22Rv1 (cell line): ENCODE data around the gene STAT4.

Experiments
- H3K27ac ChIP-seq: fragments of 450-650 bp; 2 replicates; pipeline ENCODE4 v1.5.1; 2017
- CTCF ChIP-seq: fragments of 450-650 bp; IDR thresholded peaks from 2 replicates; pipeline ENCODE4 v1.5.1; 2017; ENCODE audit warnings: mild to moderate bottlenecking
- ZFX ChIP-seq: fragments of 450-650 bp; IDR thresholded peaks from 2 replicates; pipeline ENCODE4 v1.6.1; 2017; ENCODE audit warnings: antibody characterized with exemption, borderline replicate concordance

STAT4 gene

GRCh38 chr2:191008286-191008685 lies 142.5 kb downstream of the STAT4 start:
- no peak overlapping the region for H3K27ac ChIP-seq
- TF ChIP-seq CTCF (no peak), ZFX (no peak)

GRCh38 chr2:191006997-191007783 lies 143.6 kb downstream of the STAT4 start:
- H3K27ac ChIP-seq: no peak overlapping the region
- TF ChIP-seq ZFX: no peak
- TF ChIP-seq CTCF: no peak

DNA sequence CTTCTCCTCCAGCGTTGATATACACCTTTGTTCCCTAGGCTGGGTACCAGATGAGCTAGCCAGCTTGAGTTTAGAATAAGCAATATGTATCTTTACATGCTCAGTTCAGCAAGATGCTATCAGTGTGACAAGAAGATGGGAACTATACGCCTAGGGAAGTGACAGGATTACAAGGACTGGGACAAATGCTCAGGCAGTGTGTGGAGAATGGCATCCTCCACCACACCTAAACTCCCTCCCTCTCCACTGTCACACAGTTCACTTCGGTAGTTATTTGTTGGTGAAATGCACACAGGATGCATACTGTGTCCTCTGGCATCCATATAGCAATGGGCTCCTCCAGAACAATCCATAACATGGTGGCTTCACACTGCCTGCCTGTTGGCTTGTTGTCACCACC lies 144.5 kb downstream of the STAT4 start:
- TF ChIP-seq CTCF (no peak), ZFX (no peak)
- H3K27ac ChIP-seq: no peak overlapping the region

DNA sequence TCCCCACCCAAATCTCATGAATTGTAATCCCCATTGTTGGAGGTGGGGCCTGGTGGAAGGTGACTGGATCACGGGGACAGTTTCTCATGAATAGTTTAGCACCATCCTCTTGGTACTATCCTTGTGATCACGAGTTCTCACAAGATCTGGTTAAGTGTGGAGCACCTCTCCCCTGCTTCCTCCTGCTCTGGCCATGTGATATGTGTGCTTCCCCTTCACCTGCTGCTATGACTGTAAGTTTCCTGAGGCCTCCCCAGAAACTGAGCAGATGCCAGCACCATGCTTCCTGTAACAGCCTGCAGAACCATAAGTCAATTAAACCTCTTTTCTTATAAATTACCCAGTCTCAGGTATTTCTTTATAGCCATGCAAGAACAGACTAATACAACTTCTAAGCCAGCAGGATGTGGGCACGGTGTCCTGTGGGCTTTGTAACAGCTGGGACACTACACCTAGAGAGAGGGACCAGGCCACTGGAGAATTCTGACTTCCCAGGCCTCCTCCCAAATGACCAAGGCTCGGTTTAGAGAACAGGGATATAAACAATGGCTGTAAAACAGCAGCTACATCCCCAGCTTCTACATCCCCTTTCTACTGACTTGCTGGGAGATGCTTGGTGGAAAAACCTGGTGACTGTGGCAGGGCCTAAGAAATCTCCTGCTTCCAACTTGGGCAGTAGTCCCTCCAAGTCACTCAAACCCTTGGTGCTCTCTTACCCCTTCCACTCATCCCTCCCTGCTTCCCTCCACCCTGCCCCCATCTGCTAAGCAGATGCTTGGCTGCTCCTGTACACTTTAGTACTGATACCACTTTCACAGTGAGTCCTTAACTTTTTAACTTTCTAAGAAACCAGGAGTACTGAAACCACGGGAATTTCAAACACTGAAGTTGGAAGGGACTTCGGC lies 147.1 kb downstream of the STAT4 start:
- no peak overlapping the region for H3K27ac ChIP-seq
- TF ChIP-seq ZFX (no peak), CTCF (no peak)

DNA sequence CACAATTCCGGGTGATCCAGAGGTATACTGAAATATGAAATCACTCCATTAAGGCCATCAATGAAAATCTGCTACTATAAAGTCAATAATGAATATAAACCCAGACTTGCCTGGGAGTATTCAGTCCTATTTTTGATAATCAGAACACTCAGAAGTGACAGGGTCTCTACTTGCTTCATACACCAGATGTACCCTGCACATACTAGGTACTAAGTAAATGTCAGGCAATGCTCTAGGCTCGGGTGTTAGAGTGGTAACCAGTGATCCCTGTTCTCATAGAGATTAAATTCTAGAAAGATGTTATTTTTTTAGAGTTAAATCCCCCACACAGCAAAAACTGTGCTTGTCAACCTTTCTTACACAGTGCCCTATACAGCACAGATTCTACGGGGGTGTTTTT lies 149.2 kb downstream of the STAT4 start:
- H3K27ac ChIP-seq: no peak overlapping the region
- TF ChIP-seq CTCF: no peak
- TF ChIP-seq ZFX: no peak

DNA sequence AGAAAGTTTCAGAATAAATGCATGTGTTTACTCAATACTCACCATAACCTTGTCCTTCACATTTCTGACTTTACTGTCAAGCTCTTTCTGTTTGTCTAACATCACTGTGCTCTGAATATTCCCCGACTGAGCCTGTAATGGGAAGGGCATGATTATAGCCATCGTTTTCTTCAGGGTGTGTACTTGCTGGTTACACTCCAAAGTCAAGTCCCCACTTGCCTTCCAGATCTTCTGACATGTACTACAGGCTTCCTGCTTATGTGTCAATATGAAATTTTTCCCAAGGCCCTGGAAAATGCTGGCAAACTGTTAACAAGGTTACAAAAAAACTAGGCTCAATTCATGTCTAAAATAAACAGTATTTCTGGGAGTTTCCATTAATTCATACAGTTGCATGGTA lies 149.8 kb downstream of the STAT4 start:
- no peak overlapping the region for H3K27ac ChIP-seq
- no peak for TF ChIP-seq CTCF
